GM19328 (cell line): ENCODE measurements around the gene EMB.
"Not testable (repeated sequence)": the region's sequence is repeated elsewhere in the genome, so short reads cannot be mapped to it uniquely, and the experiment has no call there.

Experiments used
- ATAC-seq: cut with Tn5 transposase; IDR thresholded peaks from one replicate; pipeline ENCODE4 v1.9.1; 2021; ENCODE audit warnings: mild to moderate bottlenecking, moderate library complexity; ENCODE audit not compliant: unreplicated experiment

The EMB gene

GRCh38 chr5:50423100-50423799 lies 17.8 kb downstream of the EMB start:
- ATAC-seq: not testable (repeated sequence)

GRCh38 chr5:50421184-50421950 lies 19.7 kb downstream of the EMB start:
- not testable (repeated sequence) for ATAC-seq

- ATAC-seq: no peak
These were observed 20.6 kb downstream of the EMB start for GRCh38 chr5:50420343-50420935.

DNA sequence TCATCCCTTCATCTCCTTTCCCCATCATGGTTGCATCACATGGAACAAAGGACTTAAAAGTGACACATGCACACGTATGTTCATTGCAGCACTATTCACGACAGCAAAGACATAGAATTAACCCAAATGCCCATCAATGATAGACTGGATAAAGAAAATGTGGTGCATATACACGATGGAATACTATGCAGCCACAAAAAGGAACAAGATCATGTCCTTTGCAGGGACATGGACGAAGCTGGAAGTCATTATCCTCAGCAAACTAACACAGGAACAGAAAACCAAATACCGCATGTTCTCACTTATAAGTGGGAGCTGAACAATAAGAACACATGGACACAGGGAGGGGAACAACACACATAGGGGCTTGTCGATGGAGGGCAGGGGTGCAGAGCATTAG lies 21.4 kb downstream of the EMB start:
- not testable (repeated sequence) for ATAC-seq

DNA sequence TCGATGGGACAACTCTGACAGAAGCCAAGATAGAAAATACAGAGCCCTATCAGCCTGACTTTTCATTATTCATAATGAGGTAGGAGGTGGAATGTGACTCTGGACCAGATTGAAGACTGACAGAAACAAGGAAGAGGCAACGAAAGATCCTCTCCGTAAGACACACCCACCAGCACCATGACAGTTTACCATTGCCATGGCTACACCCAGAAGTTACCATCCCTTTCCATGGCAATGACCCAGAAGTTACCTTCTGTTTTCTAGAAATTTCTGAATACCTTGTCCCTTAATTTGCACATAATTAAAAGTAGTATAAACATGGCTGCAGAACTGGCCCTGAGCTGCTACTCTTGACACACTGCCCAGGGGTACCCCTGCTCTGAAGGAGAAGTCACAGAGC lies 24.5 kb downstream of the EMB start:
- ATAC-seq: not testable (repeated sequence)

DNA sequence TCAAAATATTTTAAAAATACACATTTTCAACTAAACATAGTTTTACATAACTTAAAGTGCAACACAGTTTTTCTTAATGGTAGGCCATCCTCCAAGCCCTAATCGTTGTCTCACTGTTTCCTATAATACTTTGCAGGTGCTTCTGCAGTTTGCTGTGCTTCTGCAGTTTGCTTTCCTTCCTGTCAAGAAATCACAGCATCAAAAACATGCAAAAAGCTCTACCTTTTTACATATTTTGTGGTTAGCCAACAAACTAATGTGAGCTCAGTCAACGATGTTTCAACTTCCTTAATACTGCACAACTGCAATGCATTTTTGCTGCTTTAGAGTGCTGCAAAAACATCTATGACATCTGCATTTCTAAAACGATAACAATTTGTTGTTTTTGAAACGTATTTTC lies 25.2 kb downstream of the EMB start:
- ATAC-seq: peak; percentile 89

DNA sequence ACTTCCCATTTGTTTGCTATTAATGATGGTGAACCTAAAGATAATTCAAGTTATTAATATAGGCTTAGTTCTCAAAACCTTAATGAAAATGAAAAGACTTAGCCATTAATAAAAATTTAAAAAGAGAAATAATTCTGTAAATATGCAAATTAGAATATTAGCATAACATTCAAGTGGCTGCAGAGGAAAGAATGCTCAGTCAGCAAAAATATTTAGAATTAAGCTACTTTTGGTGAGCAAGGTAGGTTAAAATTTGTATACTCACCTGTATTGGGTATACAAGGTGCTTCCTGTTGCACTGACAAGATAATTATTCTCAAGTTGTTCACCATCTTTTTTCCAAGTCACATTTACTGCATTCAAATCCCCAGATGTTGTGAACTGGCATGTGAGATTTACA lies 30.2 kb downstream of the EMB start:
- ATAC-seq: not testable (repeated sequence)

GRCh38 chr5:50406877-50407276 lies 34.2 kb downstream of the EMB start:
- no peak for ATAC-seq

DNA sequence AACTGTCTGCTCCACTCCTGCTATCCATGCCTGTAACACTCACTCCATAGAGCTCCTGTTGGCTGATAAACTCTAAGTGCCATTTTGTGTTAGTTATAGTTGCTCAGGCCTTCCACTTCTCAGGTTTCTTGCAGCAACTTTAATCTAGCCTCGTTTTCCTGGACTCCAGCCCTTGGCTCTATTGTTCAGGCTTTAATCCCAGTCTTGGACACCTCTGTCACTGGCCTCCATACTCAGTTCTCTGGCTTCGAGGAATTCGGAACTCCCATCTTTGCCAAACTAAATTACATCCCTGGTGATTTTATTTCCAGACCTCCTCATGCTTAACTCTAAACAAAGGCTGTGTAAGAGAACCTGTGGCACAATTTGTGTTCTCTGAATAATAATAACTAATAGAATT lies 39.8 kb downstream of the EMB start:
- ATAC-seq: no peak

- ATAC-seq: not testable (repeated sequence)
These were observed 47.0 kb downstream of the EMB start for GRCh38 chr5:50393925-50394609.

DNA sequence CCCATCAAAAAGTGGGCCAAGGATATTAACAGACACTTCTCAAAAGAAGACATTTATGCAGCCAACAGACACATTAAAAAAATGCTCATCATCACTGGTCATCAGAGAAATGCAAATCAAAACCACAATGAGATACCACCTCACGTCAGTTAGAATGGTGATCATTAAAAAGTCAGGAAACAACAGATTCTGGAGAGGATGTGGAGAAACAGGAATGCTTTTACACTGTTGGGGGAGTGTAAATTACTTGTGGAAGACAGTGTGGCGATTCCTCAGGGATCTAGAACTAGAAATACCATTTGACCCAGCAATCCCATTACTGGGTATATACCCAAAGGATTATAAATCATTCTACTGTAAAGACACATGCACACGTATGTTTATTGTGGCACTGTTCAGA lies 48.8 kb downstream of the EMB start:
- ATAC-seq: not testable (repeated sequence)

DNA sequence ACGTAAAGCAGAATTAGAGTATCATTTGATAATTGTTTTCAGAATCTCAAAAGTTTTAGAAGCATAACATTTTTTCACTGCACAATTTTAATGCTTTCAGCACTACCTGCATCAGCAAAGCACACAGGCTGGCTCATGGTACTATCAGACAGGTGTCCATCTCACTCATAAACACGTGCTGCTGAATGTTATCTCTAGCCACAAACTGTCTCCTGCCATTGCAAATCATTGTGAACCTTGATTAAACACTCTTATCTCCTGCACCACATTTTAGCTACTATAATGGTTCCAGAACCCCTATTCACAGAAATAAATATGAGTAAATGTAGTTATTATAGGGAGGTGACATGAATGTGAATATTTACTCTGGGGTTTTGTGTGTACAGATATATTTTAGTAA lies 56.7 kb downstream of the EMB start:
- ATAC-seq: not testable (repeated sequence)

- not testable (repeated sequence) for ATAC-seq
These were observed 64.4 kb downstream of the EMB start for GRCh38 chr5:50376696-50377095.

GRCh38 chr5:50369287-50370033 lies 71.6 kb downstream of the EMB start:
- not testable (repeated sequence) for ATAC-seq

- no peak for ATAC-seq
These were observed 75.4 kb downstream of the EMB start for GRCh38 chr5:50365426-50366251.

GRCh38 chr5:50364535-50365309 lies 76.4 kb downstream of the EMB start:
- not testable (repeated sequence) for ATAC-seq

GRCh38 chr5:50359187-50359586 lies 81.9 kb downstream of the EMB start:
- ATAC-seq: no peak

GRCh38 chr5:50352382-50352781 lies 88.7 kb downstream of the EMB start:
- ATAC-seq: no peak
